SU-DHL-6 (cell line): ENCODE results near the gene GRK3.

Source experiments
- EZH2phosphoT487 ChIP-seq: fragments of 200-600 bp; sonication (generic), shearing (Covaris generic); conservative IDR thresholded peaks from 2 replicates; pipeline ENCODE4 v1.6.1; 2018; ENCODE audit warnings: mild to moderate bottlenecking, antibody characterized with exemption, low read length, moderate library complexity, mixed read lengths
- TF ChIP-seq, protein P1 (sequence below): fragments of 200-600 bp; sonication (generic); IDR thresholded peaks from one replicate; pipeline ENCODE4 v1.5.1; 2017; ENCODE audit warnings: antibody characterized with exemption, mild to moderate bottlenecking, low read length, moderate library complexity; ENCODE audit not compliant: insufficient read depth, poor library complexity, severe bottlenecking

DNA sequence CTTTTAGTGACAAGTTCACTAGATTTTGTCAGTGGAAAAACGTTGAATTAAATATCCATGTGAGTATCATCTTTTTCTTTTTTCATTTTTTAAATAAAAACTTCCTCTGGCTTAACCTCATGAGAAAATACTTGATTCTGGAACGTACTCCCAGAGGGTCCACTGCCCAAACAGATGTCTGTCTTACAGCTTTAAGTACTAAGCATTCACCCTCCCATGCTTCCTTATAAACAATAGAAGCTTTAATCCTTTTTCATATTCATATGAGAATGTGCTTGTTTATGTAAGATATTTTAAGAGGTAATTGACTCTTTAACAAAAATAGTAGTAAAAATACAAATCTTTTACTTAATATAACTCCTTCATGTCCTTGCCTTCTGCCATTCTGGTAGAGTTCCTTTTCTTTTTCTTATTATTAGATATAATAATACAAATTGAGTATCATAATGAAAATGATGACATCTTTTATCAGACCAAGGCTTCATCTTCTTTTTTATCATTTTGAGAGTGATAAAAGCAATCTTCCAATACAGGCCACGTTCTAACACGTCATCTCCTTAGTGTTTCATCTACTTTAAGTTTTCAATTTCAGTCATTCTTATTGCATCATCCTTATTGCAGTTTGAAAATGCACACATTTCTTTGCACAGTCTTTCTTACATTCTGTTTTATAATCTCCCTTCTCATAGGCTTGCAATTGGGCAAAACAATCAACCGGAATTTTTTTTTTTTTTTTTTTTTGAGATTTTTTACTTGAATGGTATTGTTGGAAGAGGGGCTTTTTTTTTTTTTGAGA lies 108.0 kb downstream of the GRK3 start:
- TF ChIP-seq, protein P1, sequence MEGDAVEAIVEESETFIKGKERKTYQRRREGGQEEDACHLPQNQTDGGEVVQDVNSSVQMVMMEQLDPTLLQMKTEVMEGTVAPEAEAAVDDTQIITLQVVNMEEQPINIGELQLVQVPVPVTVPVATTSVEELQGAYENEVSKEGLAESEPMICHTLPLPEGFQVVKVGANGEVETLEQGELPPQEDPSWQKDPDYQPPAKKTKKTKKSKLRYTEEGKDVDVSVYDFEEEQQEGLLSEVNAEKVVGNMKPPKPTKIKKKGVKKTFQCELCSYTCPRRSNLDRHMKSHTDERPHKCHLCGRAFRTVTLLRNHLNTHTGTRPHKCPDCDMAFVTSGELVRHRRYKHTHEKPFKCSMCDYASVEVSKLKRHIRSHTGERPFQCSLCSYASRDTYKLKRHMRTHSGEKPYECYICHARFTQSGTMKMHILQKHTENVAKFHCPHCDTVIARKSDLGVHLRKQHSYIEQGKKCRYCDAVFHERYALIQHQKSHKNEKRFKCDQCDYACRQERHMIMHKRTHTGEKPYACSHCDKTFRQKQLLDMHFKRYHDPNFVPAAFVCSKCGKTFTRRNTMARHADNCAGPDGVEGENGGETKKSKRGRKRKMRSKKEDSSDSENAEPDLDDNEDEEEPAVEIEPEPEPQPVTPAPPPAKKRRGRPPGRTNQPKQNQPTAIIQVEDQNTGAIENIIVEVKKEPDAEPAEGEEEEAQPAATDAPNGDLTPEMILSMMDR: no peak
- TF ChIP-seq EZH2phosphoT487: no peak
